Astrocyte (in vitro differentiated cells and primary cell): ENCODE measurements around the gene RSAD1. TPM values are rescaled to one million over a fixed set of nuclear protein-coding genes. Genes with fewer than 3 reads are reported as not detected.

Source experiments
- DNase-seq: peaks from one replicate; pipeline ENCODE4 v3.0.0-alpha.2; 2010; ENCODE audit warnings: low read depth
- FAIRE-seq: peaks from 2 replicates; lab custom pipeline; 2011; peaks lifted over from hg19 to GRCh38; lab: Jason Lieb, UNC
- H2AFZ ChIP-seq: 2 replicates; pipeline ENCODE4 v1.6.0; 2012; ENCODE audit warnings: low read depth, low read length, inconsistent platforms
- H3K27ac ChIP-seq: 2 replicates; pipeline ENCODE4 v1.5.1; 2011; ENCODE audit warnings: low read depth, low read length, inconsistent platforms
- H3K27me3 ChIP-seq: 2 replicates; pipeline ENCODE4 v1.6.0; 2011; ENCODE audit warnings: low read length, inconsistent platforms; ENCODE audit not compliant: insufficient read depth
- H3K36me3 ChIP-seq: 2 replicates; pipeline ENCODE4 v1.5.1; 2011; ENCODE audit warnings: low read length, inconsistent platforms; ENCODE audit not compliant: insufficient read depth
- H3K4me1 ChIP-seq: 2 replicates; pipeline ENCODE4 v1.5.1; 2011; ENCODE audit warnings: low read length, inconsistent platforms; ENCODE audit not compliant: insufficient read depth
- H3K4me2 ChIP-seq: 2 replicates; pipeline ENCODE4 v1.6.0; 2012; ENCODE audit warnings: low read length, inconsistent platforms
- H3K4me3 ChIP-seq: 2 replicates; pipeline ENCODE4 v1.5.1; 2011; ENCODE audit warnings: low read depth, mild to moderate bottlenecking, low read length, inconsistent platforms; ENCODE audit not compliant: insufficient read depth
- H3K79me2 ChIP-seq: 2 replicates; pipeline ENCODE4 v1.6.0; 2012; ENCODE audit warnings: mild to moderate bottlenecking, low read length, inconsistent platforms; ENCODE audit not compliant: insufficient read depth
- H3K9ac ChIP-seq: 2 replicates; pipeline ENCODE4 v1.6.0; 2012; ENCODE audit warnings: mild to moderate bottlenecking, low read length, inconsistent platforms
- H3K9me3 ChIP-seq: 2 replicates; pipeline ENCODE4 v1.5.1; 2012; ENCODE audit warnings: low read depth, mild to moderate bottlenecking, low read length, inconsistent platforms; ENCODE audit not compliant: insufficient read depth
- H4K20me1 ChIP-seq: 2 replicates; pipeline ENCODE4 v1.6.0; 2012; ENCODE audit warnings: low read length, inconsistent platforms; ENCODE audit not compliant: insufficient read depth
- H3K27ac Mint-ChIP-seq: one replicate; pipeline ENCODE4 v1.8.0; 2021; ENCODE audit warnings: mild to moderate bottlenecking, mixed read lengths; ENCODE audit not compliant: unreplicated experiment
- H3K27me3 Mint-ChIP-seq: one replicate; pipeline ENCODE4 v1.8.0; 2021; ENCODE audit warnings: low read depth, mixed read lengths; ENCODE audit not compliant: unreplicated experiment
- H3K36me3 Mint-ChIP-seq: one replicate; pipeline ENCODE4 v1.8.0; 2021; ENCODE audit warnings: low read depth, mixed read lengths; ENCODE audit not compliant: unreplicated experiment
- H3K4me1 Mint-ChIP-seq: one replicate; pipeline ENCODE4 v1.8.0; 2021; ENCODE audit warnings: low read depth, mixed read lengths; ENCODE audit not compliant: unreplicated experiment
- H3K4me3 Mint-ChIP-seq: one replicate; pipeline ENCODE4 v1.8.0; 2021; ENCODE audit warnings: mild to moderate bottlenecking, moderate library complexity, mixed read lengths; ENCODE audit not compliant: unreplicated experiment
- H3K9me3 Mint-ChIP-seq: one replicate; pipeline ENCODE4 v1.8.0; 2021; ENCODE audit warnings: mild to moderate bottlenecking, mixed read lengths; ENCODE audit not compliant: unreplicated experiment
- EZH2 ChIP-seq: IDR thresholded peaks from 2 replicates; pipeline ENCODE4 v1.6.1; 2012; ENCODE audit warnings: mild to moderate bottlenecking, low read length, inconsistent platforms; ENCODE audit not compliant: insufficient read depth
- total RNA-seq: library from RNA; stranded (reverse); gene quantifications from 2 replicates; pipeline ENCODE4 v1.2.1, GENCODE V29; 2021
- TF ChIP-seq, protein P1 (sequence below): IDR thresholded peaks from 2 replicates; pipeline ENCODE4 v1.5.1; 2011; ENCODE audit warnings: low read depth, mild to moderate bottlenecking, inconsistent platforms, low read length, moderate library complexity; ENCODE audit not compliant: insufficient read depth

Gene RSAD1
- total RNA-seq, 1 donor from 2014 or later, result 18.8 TPM

DNA sequence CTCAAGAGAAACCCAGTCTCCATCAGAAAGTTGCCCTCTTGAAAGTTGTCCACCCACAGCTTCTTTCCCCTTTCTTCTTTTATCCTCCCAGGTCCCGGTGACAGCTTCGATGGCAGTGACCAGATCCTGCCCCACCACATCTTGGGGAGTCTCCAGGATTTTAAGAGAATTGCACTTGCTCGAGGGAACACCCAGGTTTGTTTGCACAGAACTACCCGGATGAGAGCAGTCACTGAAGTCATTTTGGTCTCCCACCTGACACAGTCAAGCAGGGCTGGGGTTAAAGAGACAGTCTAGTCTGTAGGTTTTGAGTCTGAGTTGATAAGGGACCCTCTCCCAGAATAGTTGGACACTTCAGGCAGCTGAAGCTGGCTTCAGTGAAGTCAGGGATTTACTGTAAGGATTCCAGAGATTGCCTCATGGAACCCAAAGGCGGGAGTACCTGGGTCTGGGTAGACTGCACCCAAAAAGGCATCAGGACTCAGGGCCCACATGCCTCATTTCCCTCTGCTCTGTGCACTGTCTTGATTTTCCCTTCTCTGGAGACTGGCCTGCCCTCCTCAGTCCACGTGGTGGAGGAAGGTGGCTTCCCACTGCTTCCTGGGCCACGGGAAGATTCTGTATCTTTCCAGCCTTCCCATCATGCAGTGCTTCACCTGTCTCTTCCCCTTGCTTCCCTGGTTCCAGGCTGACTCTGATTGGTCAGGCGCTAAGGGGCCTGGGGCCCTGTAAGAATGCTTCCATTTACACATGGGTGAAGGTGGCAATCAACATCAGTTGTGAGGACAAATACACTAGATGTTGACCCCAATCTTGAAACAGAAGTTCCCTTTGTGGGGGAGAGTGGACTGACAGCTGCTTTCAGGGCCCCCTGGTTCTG lies 39.1 kb downstream of the RSAD1 start:
- FAIRE-seq (no peak), DNase-seq (no peak)
- Histone ChIP-seq H3K27ac (no peak overlapping the region), H3K36me3 (no peaks in the 10 kb centered on the region), H3K9me3 (no peaks in the 10 kb centered on the region), H3K4me1 (no peaks in the 10 kb centered on the region), H3K9ac (no peak overlapping the region), H2AFZ (no peak overlapping the region), H4K20me1 (no peaks in the 10 kb centered on the region), H3K79me2 (no peaks in the 10 kb centered on the region), H3K27me3 (peaks cover 2% of the 10 kb centered on the region), H3K4me2 (no peak overlapping the region), H3K4me3 (no peak overlapping the region)
- peaks cover 12% of the 10 kb centered on the region for H3K4me1 Mint-ChIP-seq
- H3K4me3 Mint-ChIP-seq, result no peak overlapping the region
- no peaks in the 10 kb centered on the region for H3K9me3 Mint-ChIP-seq
- H3K27ac Mint-ChIP-seq, result no peak overlapping the region
- H3K27me3 Mint-ChIP-seq, result peaks cover 12% of the 10 kb centered on the region
- H3K36me3 Mint-ChIP-seq, result no peaks in the 10 kb centered on the region
- TF ChIP-seq, protein P1, sequence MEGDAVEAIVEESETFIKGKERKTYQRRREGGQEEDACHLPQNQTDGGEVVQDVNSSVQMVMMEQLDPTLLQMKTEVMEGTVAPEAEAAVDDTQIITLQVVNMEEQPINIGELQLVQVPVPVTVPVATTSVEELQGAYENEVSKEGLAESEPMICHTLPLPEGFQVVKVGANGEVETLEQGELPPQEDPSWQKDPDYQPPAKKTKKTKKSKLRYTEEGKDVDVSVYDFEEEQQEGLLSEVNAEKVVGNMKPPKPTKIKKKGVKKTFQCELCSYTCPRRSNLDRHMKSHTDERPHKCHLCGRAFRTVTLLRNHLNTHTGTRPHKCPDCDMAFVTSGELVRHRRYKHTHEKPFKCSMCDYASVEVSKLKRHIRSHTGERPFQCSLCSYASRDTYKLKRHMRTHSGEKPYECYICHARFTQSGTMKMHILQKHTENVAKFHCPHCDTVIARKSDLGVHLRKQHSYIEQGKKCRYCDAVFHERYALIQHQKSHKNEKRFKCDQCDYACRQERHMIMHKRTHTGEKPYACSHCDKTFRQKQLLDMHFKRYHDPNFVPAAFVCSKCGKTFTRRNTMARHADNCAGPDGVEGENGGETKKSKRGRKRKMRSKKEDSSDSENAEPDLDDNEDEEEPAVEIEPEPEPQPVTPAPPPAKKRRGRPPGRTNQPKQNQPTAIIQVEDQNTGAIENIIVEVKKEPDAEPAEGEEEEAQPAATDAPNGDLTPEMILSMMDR, result no peak
- no peak for TF ChIP-seq EZH2

GRCh38 chr17:50518384-50519023 lies 39.8 kb downstream of the RSAD1 start:
- H3K27me3 Mint-ChIP-seq, result peaks cover 14% of the 10 kb centered on the region
- H3K4me1 ChIP-seq, result no peaks in the 10 kb centered on the region
- no peak overlapping the region for H3K4me3 Mint-ChIP-seq
- no peaks in the 10 kb centered on the region for H3K79me2 ChIP-seq
- H3K36me3 ChIP-seq, result no peaks in the 10 kb centered on the region
- no peaks in the 10 kb centered on the region for H3K36me3 Mint-ChIP-seq
- H2AFZ ChIP-seq, result no peak overlapping the region
- TF ChIP-seq, protein P1, result no peak
- no peak for TF ChIP-seq EZH2
- H3K27me3 ChIP-seq, result peaks cover 2% of the 10 kb centered on the region
- no peak overlapping the region for H3K27ac ChIP-seq
- H3K4me3 ChIP-seq, result no peak overlapping the region
- H3K9me3 Mint-ChIP-seq, result no peaks in the 10 kb centered on the region
- no peaks in the 10 kb centered on the region for H4K20me1 ChIP-seq
- no peak overlapping the region for H3K27ac Mint-ChIP-seq
- H3K9ac ChIP-seq, result no peak overlapping the region
- H3K4me1 Mint-ChIP-seq, result peaks cover 14% of the 10 kb centered on the region
- no peaks in the 10 kb centered on the region for H3K9me3 ChIP-seq
- no peak overlapping the region for H3K4me2 ChIP-seq
- DNase-seq (no peak), FAIRE-seq (no peak)
